ENCODE data around the gene LRP5. TPM values are rescaled to one million over a fixed set of nuclear protein-coding genes. Genes with fewer than 3 reads are reported as not detected.

The LRP5 gene
- total RNA-seq, 2 donors from 2014 or later = 43.3 to 63.6 TPM

DNA sequence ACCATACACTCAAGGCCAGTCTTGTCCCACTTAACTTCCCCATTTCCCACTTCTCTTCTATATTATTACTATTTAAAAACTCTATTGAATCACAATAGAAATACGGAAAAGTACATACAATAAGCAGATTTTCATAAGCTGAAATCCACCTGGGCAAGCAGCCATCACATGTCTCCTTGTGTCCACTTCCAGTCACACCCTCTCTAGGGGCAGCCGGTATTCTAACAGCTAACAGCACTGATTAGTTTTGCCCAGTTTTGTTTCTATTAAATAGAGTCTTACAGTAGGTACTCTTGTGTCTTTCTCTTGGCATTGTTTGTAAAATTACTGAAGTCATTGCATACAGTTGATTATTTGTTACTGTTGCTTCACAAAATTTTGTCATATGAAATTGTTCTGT, 185.9 kb downstream of the LRP5 start:
- no peak for ATAC-seq

More for the DNA sequence above, 185.9 kb downstream of the LRP5 start:
- intact Hi-C loops (cut with DNase I) = no loop called here
- H3K4me3 ChIP-seq = no peak overlapping the region
- TF ChIP-seq POLR2A (IDR thresholded peaks at IDR 0.05) = no peak
- TF ChIP-seq, protein P1, sequence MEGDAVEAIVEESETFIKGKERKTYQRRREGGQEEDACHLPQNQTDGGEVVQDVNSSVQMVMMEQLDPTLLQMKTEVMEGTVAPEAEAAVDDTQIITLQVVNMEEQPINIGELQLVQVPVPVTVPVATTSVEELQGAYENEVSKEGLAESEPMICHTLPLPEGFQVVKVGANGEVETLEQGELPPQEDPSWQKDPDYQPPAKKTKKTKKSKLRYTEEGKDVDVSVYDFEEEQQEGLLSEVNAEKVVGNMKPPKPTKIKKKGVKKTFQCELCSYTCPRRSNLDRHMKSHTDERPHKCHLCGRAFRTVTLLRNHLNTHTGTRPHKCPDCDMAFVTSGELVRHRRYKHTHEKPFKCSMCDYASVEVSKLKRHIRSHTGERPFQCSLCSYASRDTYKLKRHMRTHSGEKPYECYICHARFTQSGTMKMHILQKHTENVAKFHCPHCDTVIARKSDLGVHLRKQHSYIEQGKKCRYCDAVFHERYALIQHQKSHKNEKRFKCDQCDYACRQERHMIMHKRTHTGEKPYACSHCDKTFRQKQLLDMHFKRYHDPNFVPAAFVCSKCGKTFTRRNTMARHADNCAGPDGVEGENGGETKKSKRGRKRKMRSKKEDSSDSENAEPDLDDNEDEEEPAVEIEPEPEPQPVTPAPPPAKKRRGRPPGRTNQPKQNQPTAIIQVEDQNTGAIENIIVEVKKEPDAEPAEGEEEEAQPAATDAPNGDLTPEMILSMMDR (IDR thresholded peaks at IDR 0.05) = no peak
- H3K36me3 ChIP-seq (replicated peaks in 1 of 2; ENCODE audit: insufficient read depth in 1 of 2, low read depth in 2 of 2) = no peaks in the 10 kb centered on the region
- peaks cover 41% of the 10 kb centered on the region for H3K4me1 ChIP-seq
- 13% methylated on average over 2 of the region's 2 CpGs for WGBS, 2 donors
- no peak overlapping the region for H3K27ac ChIP-seq
- DNase-seq = peak; percentile 22 to 56 (median 40)
- no peaks in the 10 kb centered on the region for H3K27me3 ChIP-seq
- H3K9me3 ChIP-seq = no peaks in the 10 kb centered on the region

Small RNA genes lying within 50 kb of the gene (small RNA-seq; reads per million reads assigned to genes)
- gene NDUFA3P2 = not detected

Other genes with a start within 250 kb of the LRP5 start
- gene CHKA, start 191.2 kb upstream of the LRP5 start, total RNA-seq = 10 to 100 TPM; 72.1 to 92.6 TPM
- gene KMT5B, start 99.3 kb upstream of the LRP5 start, total RNA-seq = 10 to 100 TPM; 30.0 to 32.2 TPM
- 10 to 100 TPM in 1 of 2 donors, 1 to 10 TPM in 1; 8.2 to 14.3 TPM for gene C11orf24, start 40.6 kb upstream of the LRP5 start, total RNA-seq
- gene PPP6R3, start 148.2 kb downstream of the LRP5 start, total RNA-seq = 10 to 100 TPM; 92.9 to 94.9 TPM